Measurements from ENCODE around the gene PALMD. TPM values are rescaled to one million over a fixed set of nuclear protein-coding genes. Genes with fewer than 3 reads are reported as not detected.

PALMD gene
- total RNA-seq (21.1 TPM), polyA plus RNA-seq (19.0 TPM)

GRCh38 chr1:99645699-99646531, at the start of gene PALMD:
PALMD (plus strand) TSS chr1:99646113; CDS start chr1:99646318, 205 bp downstream.
- Histone ChIP-seq H3K36me3 (ENCODE audit: insufficient read depth) (no peaks in the 10 kb centered on the region), H3K27ac (ENCODE audit: low read depth) (no peak within 1 kb of the TSS), H3K4me1 (ENCODE audit: insufficient read depth) (no peaks in the 10 kb centered on the region), H3K4me3 (ENCODE audit: low read depth, low read length) (peak within 1 kb of the TSS; percentile 35)
- WGBS: 18% methylated on average over 17 of the region's 17 CpGs
- no peak for DNase-seq (ENCODE audit: extremely low spot score)

GRCh38 chr1:99598738-99599411, 47.0 kb upstream of the PALMD start:
- Histone ChIP-seq H3K4me3 (ENCODE audit: low read depth, low read length) (no peak overlapping the region), H3K36me3 (ENCODE audit: insufficient read depth) (no peaks in the 10 kb centered on the region), H3K27ac (ENCODE audit: low read depth) (no peak overlapping the region), H3K4me1 (ENCODE audit: insufficient read depth) (no peaks in the 10 kb centered on the region)
- no peak for DNase-seq (ENCODE audit: extremely low spot score)
- WGBS: 90% methylated on average over 2 of the region's 2 CpGs

- no peak for DNase-seq (ENCODE audit: extremely low spot score)
- Histone ChIP-seq H3K36me3 (ENCODE audit: insufficient read depth) (no peaks in the 10 kb centered on the region), H3K27ac (ENCODE audit: low read depth) (no peak overlapping the region), H3K4me1 (ENCODE audit: insufficient read depth) (no peaks in the 10 kb centered on the region), H3K4me3 (ENCODE audit: low read depth, low read length) (no peak overlapping the region)
- 82% methylated on average over 5 of the region's 5 CpGs for WGBS
These were observed 46.2 kb upstream of the PALMD start for GRCh38 chr1:99599678-99600175.

GRCh38 chr1:99600782-99601181, 45.1 kb upstream of the PALMD start:
- Histone ChIP-seq H3K27ac (ENCODE audit: low read depth) (no peak overlapping the region), H3K4me3 (ENCODE audit: low read depth, low read length) (no peak overlapping the region), H3K4me1 (ENCODE audit: insufficient read depth) (no peaks in the 10 kb centered on the region), H3K36me3 (ENCODE audit: insufficient read depth) (no peaks in the 10 kb centered on the region)
- WGBS: 52% methylated on average over 3 of the region's 3 CpGs
- no peak for DNase-seq (ENCODE audit: extremely low spot score)

- Histone ChIP-seq H3K27ac (ENCODE audit: low read depth) (no peak overlapping the region), H3K36me3 (ENCODE audit: insufficient read depth) (no peaks in the 10 kb centered on the region), H3K4me3 (ENCODE audit: low read depth, low read length) (no peak overlapping the region), H3K4me1 (ENCODE audit: insufficient read depth) (no peaks in the 10 kb centered on the region)
- no peak for DNase-seq (ENCODE audit: extremely low spot score)
- 62% methylated on average over 3 of the region's 3 CpGs for WGBS
These were observed 44.7 kb upstream of the PALMD start for GRCh38 chr1:99601208-99601607.

GRCh38 chr1:99601709-99602403, 44.1 kb upstream of the PALMD start:
- WGBS: 83% methylated on average over 4 of the region's 4 CpGs
- Histone ChIP-seq H3K4me1 (ENCODE audit: insufficient read depth) (no peaks in the 10 kb centered on the region), H3K27ac (ENCODE audit: low read depth) (no peak overlapping the region), H3K36me3 (ENCODE audit: insufficient read depth) (no peaks in the 10 kb centered on the region), H3K4me3 (ENCODE audit: low read depth, low read length) (no peak overlapping the region)
- no peak for DNase-seq (ENCODE audit: extremely low spot score)

GRCh38 chr1:99602404-99602969, 43.4 kb upstream of the PALMD start:
- Histone ChIP-seq H3K4me1 (ENCODE audit: insufficient read depth) (no peaks in the 10 kb centered on the region), H3K36me3 (ENCODE audit: insufficient read depth) (no peaks in the 10 kb centered on the region), H3K27ac (ENCODE audit: low read depth) (no peak overlapping the region), H3K4me3 (ENCODE audit: low read depth, low read length) (no peak overlapping the region)
- 49% methylated on average over 1 of the region's 1 CpG for WGBS
- no peak for DNase-seq (ENCODE audit: extremely low spot score)

- no peak for DNase-seq (ENCODE audit: extremely low spot score)
- no peak overlapping the region for H3K27ac ChIP-seq (ENCODE audit: low read depth)
- H3K36me3 ChIP-seq (ENCODE audit: insufficient read depth): no peaks in the 10 kb centered on the region
- WGBS: 46% methylated on average over 1 of the region's 1 CpG
- no peaks in the 10 kb centered on the region for H3K4me1 ChIP-seq (ENCODE audit: insufficient read depth)
- H3K4me3 ChIP-seq (ENCODE audit: low read depth, low read length): no peak overlapping the region
These were observed 42.0 kb upstream of the PALMD start for GRCh38 chr1:99603699-99604560.

- H3K27ac ChIP-seq (ENCODE audit: low read depth): no peak overlapping the region
- 89% methylated on average over 2 of the region's 2 CpGs for WGBS
- no peak for DNase-seq (ENCODE audit: extremely low spot score)
- no peak overlapping the region for H3K4me3 ChIP-seq (ENCODE audit: low read depth, low read length)
- no peaks in the 10 kb centered on the region for H3K36me3 ChIP-seq (ENCODE audit: insufficient read depth)
- no peaks in the 10 kb centered on the region for H3K4me1 ChIP-seq (ENCODE audit: insufficient read depth)
These were observed 39.6 kb upstream of the PALMD start for GRCh38 chr1:99606306-99606705.

- no peak overlapping the region for H3K27ac ChIP-seq (ENCODE audit: low read depth)
- no peak for DNase-seq (ENCODE audit: extremely low spot score)
- no peak overlapping the region for H3K4me3 ChIP-seq (ENCODE audit: low read depth, low read length)
- no peaks in the 10 kb centered on the region for H3K4me1 ChIP-seq (ENCODE audit: insufficient read depth)
- WGBS: 98% methylated on average over 1 of the region's 1 CpG
- H3K36me3 ChIP-seq (ENCODE audit: insufficient read depth): no peaks in the 10 kb centered on the region
These were observed 38.3 kb upstream of the PALMD start for GRCh38 chr1:99607590-99607989.

GRCh38 chr1:99608058-99608457, 37.9 kb upstream of the PALMD start:
- 90% methylated on average over 2 of the region's 2 CpGs for WGBS
- Histone ChIP-seq H3K4me1 (ENCODE audit: insufficient read depth) (no peaks in the 10 kb centered on the region), H3K36me3 (ENCODE audit: insufficient read depth) (no peaks in the 10 kb centered on the region), H3K4me3 (ENCODE audit: low read depth, low read length) (no peak overlapping the region), H3K27ac (ENCODE audit: low read depth) (no peak overlapping the region)
- no peak for DNase-seq (ENCODE audit: extremely low spot score)

- H3K27ac ChIP-seq (ENCODE audit: low read depth): no peak overlapping the region
- no peaks in the 10 kb centered on the region for H3K4me1 ChIP-seq (ENCODE audit: insufficient read depth)
- H3K4me3 ChIP-seq (ENCODE audit: low read depth, low read length): no peak overlapping the region
- WGBS: 75% methylated on average over 2 of the region's 2 CpGs
- DNase-seq (ENCODE audit: extremely low spot score): no peak
- no peaks in the 10 kb centered on the region for H3K36me3 ChIP-seq (ENCODE audit: insufficient read depth)
These were observed 32.2 kb upstream of the PALMD start for GRCh38 chr1:99613716-99614115.

GRCh38 chr1:99614728-99615127, 31.2 kb upstream of the PALMD start:
- Histone ChIP-seq H3K27ac (ENCODE audit: low read depth) (no peak overlapping the region), H3K36me3 (ENCODE audit: insufficient read depth) (no peaks in the 10 kb centered on the region), H3K4me1 (ENCODE audit: insufficient read depth) (no peaks in the 10 kb centered on the region), H3K4me3 (ENCODE audit: low read depth, low read length) (no peak overlapping the region)
- no peak for DNase-seq (ENCODE audit: extremely low spot score)

Measured in urinary bladder (tissue), 4 donors.